IMR-90 (cell line): ENCODE results near the gene RAPGEF5. TPM values are rescaled to one million over a fixed set of nuclear protein-coding genes. Genes with fewer than 3 reads are reported as not detected.

Source experiments
- ATAC-seq: fragments of 200-7000 bp; cut with Tn5 transposase; 2 replicates; pipeline ENCODE4 v1.9.1; 2020; ENCODE audit warnings: low read depth, mild to moderate bottlenecking, moderate library complexity
- BruUV-seq: library from RNA; stranded (reverse); fragments of 400-500 nt; replicated peaks from 2 replicates; lab custom pipeline; 2021; lab: Mats Ljungman, UMichigan
- CTCF ChIA-PET: fragments of 300-600 bp; formaldehyde crosslinking; extraction: SDS; loops from one replicate; lab custom pipeline; 2021; ENCODE audit warnings: antibody characterized with exemption; lab: Yijun Ruan, JAX
- POLR2A ChIA-PET: fragments of 300-600 bp; sonication (Branson Sonifier 250); formaldehyde crosslinking; loops from one replicate; lab custom pipeline; 2022; ENCODE audit warnings: antibody characterized with exemption; ENCODE audit not compliant: unreplicated experiment; lab: Charles Lee
- DNase-seq: peaks from one replicate; pipeline ENCODE4 v3.0.0; 2013
- H2AFZ ChIP-seq: replicated peaks from 2 replicates; pipeline ENCODE3; 2013; ENCODE audit warnings: low read length, mild to moderate bottlenecking; ENCODE audit not compliant: poor library complexity
- H2AK5ac ChIP-seq: 2 replicates; pipeline ENCODE4 v1.6.1; 2013; ENCODE audit warnings: low read depth, low read length, inconsistent platforms
- H2AK9ac ChIP-seq: replicated peaks from 2 replicates; pipeline ENCODE3; 2013; ENCODE audit warnings: mild to moderate bottlenecking, low read depth, low read length, moderate library complexity; ENCODE audit not compliant: poor library complexity
- H2BK120ac ChIP-seq: 2 replicates; pipeline ENCODE4 v1.6.1; 2013; ENCODE audit warnings: low read depth, low read length, inconsistent platforms
- H2BK15ac ChIP-seq: 3 replicates; pipeline ENCODE4 v1.6.1; 2013; ENCODE audit warnings: low read depth, low read length, inconsistent platforms
- H2BK20ac ChIP-seq: 2 replicates; pipeline ENCODE4 v1.6.1; 2013; ENCODE audit warnings: low read depth, mild to moderate bottlenecking, inconsistent platforms, low read length, moderate library complexity
- H2BK5ac ChIP-seq: 2 replicates; pipeline ENCODE4 v1.6.1; 2013; ENCODE audit warnings: mild to moderate bottlenecking, low read depth, low read length, inconsistent platforms; ENCODE audit not compliant: poor library complexity, severe bottlenecking
- H3K14ac ChIP-seq: replicated peaks from 2 replicates; pipeline ENCODE4 v1.6.1; 2013; ENCODE audit warnings: low read depth, low read length, inconsistent platforms
- H3K18ac ChIP-seq: 2 replicates; pipeline ENCODE4 v1.6.1; 2013; ENCODE audit warnings: low read depth, low read length, control low read depth
- H3K23ac ChIP-seq: 2 replicates; pipeline ENCODE4 v1.6.1; 2013; ENCODE audit warnings: low read depth, low read length, inconsistent platforms
- H3K27ac ChIP-seq: 2 replicates; pipeline ENCODE4 v1.5.1; 2013; ENCODE audit warnings: mild to moderate bottlenecking, control low read depth, low read length; ENCODE audit not compliant: insufficient read depth
- H3K27me3 ChIP-seq: 2 replicates; pipeline ENCODE4 v1.6.1; 2013; ENCODE audit warnings: low read length; ENCODE audit not compliant: control insufficient read depth, insufficient read depth
- H3K36me3 ChIP-seq: 2 replicates; pipeline ENCODE4 v1.6.1; 2013; ENCODE audit warnings: low read length, mixed read lengths; ENCODE audit not compliant: control insufficient read depth, insufficient read depth
- H3K4ac ChIP-seq: 2 replicates; pipeline ENCODE4 v1.6.1; 2013; ENCODE audit warnings: low read depth, low read length, inconsistent platforms
- H3K4me1 ChIP-seq: 2 replicates; pipeline ENCODE4 v1.6.1; 2013; ENCODE audit warnings: low read length, mixed read lengths; ENCODE audit not compliant: control insufficient read depth, insufficient read depth
- H3K4me2 ChIP-seq: 2 replicates; pipeline ENCODE4 v1.6.1; 2013; ENCODE audit warnings: low read depth, mild to moderate bottlenecking, control low read depth, low read length, moderate library complexity
- H3K4me3 ChIP-seq: 2 replicates; pipeline ENCODE4 v1.5.1; 2013; ENCODE audit warnings: low read depth, mild to moderate bottlenecking, control low read depth, low read length, moderate library complexity; ENCODE audit not compliant: insufficient read depth
- H3K56ac ChIP-seq: 2 replicates; pipeline ENCODE4 v1.6.1; 2013; ENCODE audit warnings: low read length, inconsistent platforms; ENCODE audit not compliant: insufficient read depth; ENCODE audit errors: extremely low read depth
- H3K79me1 ChIP-seq, 2 experiments: 2 replicates each; pipeline ENCODE4 v1.6.1; 2013; ENCODE audit warnings: low read length in 2 of 2, inconsistent platforms in 1 of 2, low read depth in 1 of 2
- H3K9ac ChIP-seq: 2 replicates; pipeline ENCODE4 v1.6.1; 2013; ENCODE audit warnings: low read depth, low read length, control low read depth
- H3K9me1 ChIP-seq: 2 replicates; pipeline ENCODE4 v1.6.1; 2013; ENCODE audit warnings: low read length, inconsistent platforms; ENCODE audit not compliant: insufficient read depth
- H3K9me3 ChIP-seq: 2 replicates; pipeline ENCODE4 v1.6.1; 2013; ENCODE audit warnings: low read length; ENCODE audit not compliant: control insufficient read depth, insufficient read depth
- H4K20me1 ChIP-seq: 2 replicates; pipeline ENCODE4 v1.6.1; 2013; ENCODE audit warnings: low read length, inconsistent platforms; ENCODE audit not compliant: insufficient read depth
- H4K5ac ChIP-seq: 2 replicates; pipeline ENCODE4 v1.6.1; 2013; ENCODE audit warnings: mild to moderate bottlenecking, low read depth, low read length, control low read depth
- H4K8ac ChIP-seq, 2 experiments: 2 replicates each; pipeline ENCODE4 v1.6.1; 2013; ENCODE audit warnings: low read depth in 2 of 2, low read length in 2 of 2, control low read depth in 1 of 2, inconsistent platforms in 1 of 2
- H4K91ac ChIP-seq: 2 replicates; pipeline ENCODE4 v1.6.1; 2013; ENCODE audit warnings: low read depth, low read length, inconsistent platforms; ENCODE audit not compliant: insufficient read depth
- MAZ ChIP-seq: IDR thresholded peaks from 2 replicates; pipeline ENCODE4 v1.6.1; 2012; ENCODE audit warnings: low read depth, mild to moderate bottlenecking, low read length, improper control_type of control experiment, moderate library complexity, borderline replicate concordance
- NFE2L2 ChIP-seq: fragments of 150-350 bp; IDR thresholded peaks from 2 replicates; pipeline ENCODE4 v1.6.1; 2016; ENCODE audit warnings: low read depth, mild to moderate bottlenecking, low read length
- POLR2A ChIP-seq: IDR thresholded peaks from 2 replicates; pipeline ENCODE4 v1.6.1; 2012; ENCODE audit warnings: mild to moderate bottlenecking, low read depth, low read length
- WGBS, 2 experiments: methylation state at CpG; one replicate each; pipeline versions ENCODE4 v1.1.5 to v1.1.7; 2013; ENCODE audit warnings: missing lambda C conversion rate in 2 of 2; ENCODE audit not compliant: insufficient read length in 1 of 2; ENCODE audit errors: extremely low coverage in 2 of 2; 5-methylcytosine and 5-hydroxymethylcytosine counted together
- dilution Hi-C: fragments of 300-500 bp; cut with HindIII; formaldehyde crosslinking; loops from one replicate; pipeline ENCODE4 v1.14.3; 2018; ENCODE audit warnings: low sequenced_read_pairs; ENCODE audit not compliant: unreplicated experiment
- in situ Hi-C: fragments of 300-500 bp; cut with MboI; formaldehyde crosslinking; loops from 3 replicates; pipeline ENCODE4 v1.14.3; 2019; ENCODE audit warnings: low sequenced_read_pairs, inconsistent platforms, mixed read lengths
- intact Hi-C: fragments of 100-400 bp; cut with micrococcal nuclease; formaldehyde crosslinking; loops from 2 replicates; pipeline ENCODE4 v1.10.0; 2022
- polyA plus RNA-seq, 3 experiments: library from polyadenylated mRNA; depleted of rRNA; stranded (reverse); fragments of >200 nt; gene quantifications; 2 replicates each; pipeline ENCODE4 v1.2.3, GENCODE V29; 2012; ENCODE audit warnings: low replicate concordance in 1 of 3
- total RNA-seq: library from RNA; depleted of rRNA; stranded (reverse); fragments of >200 nt; gene quantifications from 2 replicates; pipeline ENCODE4 v1.2.3, GENCODE V29; 2012

RAPGEF5 gene
- total and polyA plus RNA-seq, 2 of the 4 experiments (the other 2 are of a cell fraction), result 0.05 to 0.18 TPM

DNA sequence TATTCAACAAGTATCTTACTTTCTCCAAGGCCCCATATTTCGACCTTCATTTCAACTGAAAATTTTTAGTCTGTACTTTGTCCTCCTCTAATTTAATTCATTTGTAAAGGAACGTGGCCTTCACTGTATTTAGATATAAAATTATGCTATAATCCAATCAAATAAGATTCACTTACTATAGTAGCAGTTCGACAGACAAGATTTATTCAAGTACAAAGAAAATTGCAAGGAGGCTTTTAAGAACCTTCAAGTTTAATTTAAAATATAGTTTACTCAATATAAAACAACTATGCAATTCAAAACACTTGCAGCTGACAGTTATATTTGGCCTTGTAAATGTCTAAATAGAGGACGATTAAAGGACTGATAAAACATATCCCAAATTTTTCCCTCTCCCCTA, 85.6 kb downstream of the RAPGEF5 start:
- BruUV-seq, result no TSS peak
- no peak overlapping the region for H3K4me3 ChIP-seq
- no peak overlapping the region for H4K8ac ChIP-seq
- no peaks in the 10 kb centered on the region for H3K36me3 ChIP-seq
- no peak overlapping the region for H2AK9ac ChIP-seq
- H4K91ac ChIP-seq, result no peak overlapping the region
- no CpG with 5 or more reads among the region's 4 CpGs for WGBS, 2 experiments
- no peaks in the 10 kb centered on the region for H3K27me3 ChIP-seq
- H2AFZ ChIP-seq, result no peak overlapping the region
- H4K5ac ChIP-seq, result no peak overlapping the region
- no peak overlapping the region for H2BK20ac ChIP-seq
- H3K4me2 ChIP-seq, result no peak overlapping the region
- TF ChIP-seq NFE2L2 (no peak), MAZ (no peak), POLR2A (no peak)
- H3K9ac ChIP-seq, result no peak overlapping the region
- H3K23ac ChIP-seq, result no peak overlapping the region
- no peaks in the 10 kb centered on the region for H3K4me1 ChIP-seq
- H3K79me1 ChIP-seq, result no peaks in the 10 kb centered on the region
- dilution Hi-C loops (no loop called here), intact Hi-C loops (no loop called here), in situ Hi-C loops (no loop called here)
- ATAC-seq (no peak), DNase-seq (no peak)
- H3K27ac ChIP-seq, result no peak overlapping the region
- POLR2A ChIA-PET, result no interaction called here
- no peak overlapping the region for H3K18ac ChIP-seq
- no peak overlapping the region for H2BK5ac ChIP-seq
- no peak overlapping the region for H2BK120ac ChIP-seq
- CTCF ChIA-PET, result interaction anchor here (1.3 kb wide), 1 partner anchor 168 kb away, joined by 3 read pairs; no protein-coding TSS in a partner anchor
- no peak overlapping the region for H3K14ac ChIP-seq
- H3K9me1 ChIP-seq, result no peaks in the 10 kb centered on the region
- no peak overlapping the region for H2BK15ac ChIP-seq
- no peaks in the 10 kb centered on the region for H3K9me3 ChIP-seq
- no peak overlapping the region for H3K4ac ChIP-seq
- no peak overlapping the region for H2AK5ac ChIP-seq
- no peaks in the 10 kb centered on the region for H4K20me1 ChIP-seq
- H3K56ac ChIP-seq, result no peak overlapping the region
